Fibroblast of skin of back (primary cell): ENCODE data around the gene ADRB2. TPM values are rescaled to one million over a fixed set of nuclear protein-coding genes. Genes with fewer than 3 reads are reported as not detected.
"Not testable (repeated sequence)": the region's sequence is repeated elsewhere in the genome, so short reads cannot be mapped to it uniquely, and the experiment has no call there.

Source experiments
- DNase-seq: peaks from one replicate; pipeline ENCODE4 v3.0.0-alpha.2; 2013
- polyA plus RNA-seq, 2 experiments: library from polyadenylated mRNA; unstranded; fragments of 120-200 nt; gene quantifications; one replicate each; pipeline ENCODE4 v1.2.1, GENCODE V29; 2013; ENCODE audit not compliant: insufficient read length in 2 of 2

Gene ADRB2
- 0.85 TPM for polyA plus RNA-seq (2013, experiment 1 of 2; ENCODE audit: insufficient read length)
- 0.46 TPM for polyA plus RNA-seq (2013, experiment 2 of 2; ENCODE audit: insufficient read length)

DNA sequence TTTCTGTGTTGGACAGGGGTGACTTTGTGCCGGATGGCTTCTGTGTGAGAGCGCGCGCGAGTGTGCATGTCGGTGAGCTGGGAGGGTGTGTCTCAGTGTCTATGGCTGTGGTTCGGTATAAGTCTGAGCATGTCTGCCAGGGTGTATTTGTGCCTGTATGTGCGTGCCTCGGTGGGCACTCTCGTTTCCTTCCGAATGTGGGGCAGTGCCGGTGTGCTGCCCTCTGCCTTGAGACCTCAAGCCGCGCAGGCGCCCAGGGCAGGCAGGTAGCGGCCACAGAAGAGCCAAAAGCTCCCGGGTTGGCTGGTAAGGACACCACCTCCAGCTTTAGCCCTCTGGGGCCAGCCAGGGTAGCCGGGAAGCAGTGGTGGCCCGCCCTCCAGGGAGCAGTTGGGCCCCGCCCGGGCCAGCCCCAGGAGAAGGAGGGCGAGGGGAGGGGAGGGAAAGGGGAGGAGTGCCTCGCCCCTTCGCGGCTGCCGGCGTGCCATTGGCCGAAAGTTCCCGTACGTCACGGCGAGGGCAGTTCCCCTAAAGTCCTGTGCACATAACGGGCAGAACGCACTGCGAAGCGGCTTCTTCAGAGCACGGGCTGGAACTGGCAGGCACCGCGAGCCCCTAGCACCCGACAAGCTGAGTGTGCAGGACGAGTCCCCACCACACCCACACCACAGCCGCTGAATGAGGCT, at the start of gene ADRB2:
TSS of gene ADRB2 (plus strand) at position 559 of the 686 bp plus-strand sequence. CDS start 221 bp downstream, outside the sequence.
- DNase-seq = peak; percentile 93

DNA sequence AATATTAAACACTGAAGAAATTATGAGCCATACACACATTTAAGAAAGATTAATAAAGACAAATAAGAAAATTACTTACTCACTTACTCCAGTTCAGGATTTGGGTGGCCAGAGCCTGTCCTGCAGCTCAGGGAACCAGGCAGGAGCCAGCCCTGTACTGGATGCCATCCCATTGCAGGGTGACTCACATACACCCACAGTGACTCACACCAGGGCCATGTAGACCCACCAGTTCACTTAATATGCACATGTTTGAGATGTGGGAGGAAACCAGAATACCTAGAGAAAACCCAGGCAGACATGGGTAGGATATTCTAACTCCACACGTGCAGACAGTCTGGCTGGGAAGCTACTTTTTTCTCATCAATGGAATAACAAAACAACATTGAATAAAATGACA, 49.6 kb upstream of the ADRB2 start:
- peak; percentile 89 for DNase-seq

DNA sequence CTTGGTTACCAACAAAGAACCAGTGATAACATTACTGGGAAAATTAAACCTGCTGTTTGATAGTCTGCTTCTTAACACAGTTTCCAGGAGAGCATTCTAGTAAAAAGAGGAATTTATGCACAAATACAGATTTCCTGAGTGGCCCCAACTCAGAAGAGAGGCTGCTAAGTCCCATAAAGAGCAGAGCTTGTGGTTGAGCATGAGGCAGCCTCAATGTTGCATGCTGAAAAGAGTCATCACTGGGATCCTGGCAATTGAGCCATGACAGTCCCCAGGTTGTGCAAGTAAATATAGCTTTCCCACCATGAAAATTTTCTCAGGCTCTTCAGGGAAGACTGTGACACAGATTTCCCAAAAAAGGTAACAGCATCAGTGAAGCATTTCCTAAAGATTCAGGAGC, 47.5 kb upstream of the ADRB2 start:
- no peak for DNase-seq

DNA sequence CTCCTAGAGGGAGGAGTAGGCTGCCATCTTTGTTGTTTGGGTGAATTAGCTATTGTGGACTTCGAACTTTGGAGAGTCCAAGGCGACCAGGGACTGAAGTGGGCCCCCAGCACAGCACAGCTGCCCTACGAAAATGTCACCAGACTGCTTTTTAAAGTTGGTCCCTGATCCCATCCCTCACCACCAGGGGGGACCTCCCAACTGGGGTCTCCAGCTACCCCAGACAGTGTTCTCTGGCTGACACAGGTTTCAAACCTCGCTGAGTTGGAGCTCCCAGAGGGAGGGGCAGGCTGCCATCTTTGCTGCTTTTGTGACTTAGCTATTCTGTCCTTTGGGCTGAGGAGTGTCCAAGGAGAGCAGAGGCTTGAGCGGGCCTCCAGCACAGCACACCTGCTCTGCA, 45.7 kb upstream of the ADRB2 start:
- DNase-seq = no peak

DNA sequence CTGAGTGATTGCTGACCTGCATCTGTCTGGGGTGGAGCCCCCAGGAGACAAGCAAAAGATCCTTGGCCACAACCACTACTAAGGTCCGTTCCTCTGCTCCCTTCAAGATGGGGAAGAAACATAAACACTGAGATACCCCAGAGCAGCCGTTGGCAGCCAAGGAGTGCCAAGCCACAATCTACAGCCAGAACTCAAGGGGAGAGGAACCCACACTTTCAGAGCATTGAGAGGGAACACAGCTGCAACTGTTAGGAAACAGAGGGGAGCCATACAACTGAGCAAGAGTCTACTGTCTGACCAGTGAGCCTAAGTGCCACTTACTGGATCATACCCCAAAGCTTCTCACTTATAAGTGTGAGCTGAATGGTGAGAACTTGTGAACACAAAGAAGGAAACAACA, 44.6 kb upstream of the ADRB2 start:
- DNase-seq = no peak

DNA sequence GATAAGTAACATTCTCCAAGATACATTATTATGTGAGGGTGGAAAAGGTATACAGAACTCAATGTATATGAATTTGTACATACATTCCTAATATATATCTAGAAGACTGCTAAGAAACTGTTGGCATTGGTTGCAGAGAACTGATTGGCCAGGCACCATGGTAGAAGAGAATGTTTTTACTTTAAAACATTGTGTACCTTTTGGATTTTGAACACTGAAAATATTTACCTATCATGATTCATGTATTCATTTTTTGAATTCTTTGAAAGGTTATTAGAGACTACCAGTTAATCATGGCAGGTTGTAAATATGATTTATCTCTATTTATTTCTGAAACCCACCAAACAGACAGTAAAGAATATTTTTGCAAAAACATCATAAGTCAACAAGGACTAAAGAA, 41.2 kb upstream of the ADRB2 start:
- DNase-seq = no peak

DNA sequence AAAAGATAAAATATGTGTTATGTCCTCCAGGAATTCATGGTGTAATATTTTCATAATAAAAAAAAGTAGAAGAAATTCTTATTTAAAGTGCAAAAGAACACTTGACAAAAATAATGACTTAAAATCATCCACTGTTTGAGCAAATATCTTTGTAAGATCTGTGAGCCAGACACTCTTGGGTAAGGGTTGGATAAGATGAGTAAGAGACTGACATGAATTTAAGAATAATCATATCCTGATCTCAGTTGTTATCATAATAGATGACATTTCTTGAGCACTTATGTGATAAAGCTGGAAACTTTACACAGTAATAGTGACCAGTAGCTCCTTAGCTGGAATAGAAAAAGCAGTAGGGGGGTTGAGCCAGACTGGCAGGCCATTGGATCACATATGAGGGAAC, 40.0 kb upstream of the ADRB2 start:
- DNase-seq = peak; percentile 61

DNA sequence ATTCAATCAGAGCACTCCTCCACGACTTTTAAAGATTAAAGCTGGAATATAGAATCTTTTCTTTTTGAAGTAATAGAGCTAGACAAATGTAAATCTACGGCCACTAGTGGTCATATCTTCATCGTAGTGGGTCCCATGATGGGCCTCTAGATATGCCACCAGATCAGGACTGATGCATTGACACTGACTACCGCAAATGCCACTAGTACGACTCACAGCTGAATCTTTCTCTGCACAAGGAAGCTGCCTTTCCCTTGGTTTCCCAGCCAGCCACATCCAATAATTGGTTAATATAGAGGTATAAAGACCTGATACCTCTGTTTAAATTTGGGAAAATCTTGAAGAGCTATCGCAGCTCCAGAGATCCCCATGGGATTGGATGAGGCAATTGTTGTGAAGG, 37.8 kb upstream of the ADRB2 start:
- peak; percentile 65 for DNase-seq

GRCh38 chr5:148790545-148791333, 35.7 kb upstream of the ADRB2 start:
- DNase-seq = peak; percentile 66

DNA sequence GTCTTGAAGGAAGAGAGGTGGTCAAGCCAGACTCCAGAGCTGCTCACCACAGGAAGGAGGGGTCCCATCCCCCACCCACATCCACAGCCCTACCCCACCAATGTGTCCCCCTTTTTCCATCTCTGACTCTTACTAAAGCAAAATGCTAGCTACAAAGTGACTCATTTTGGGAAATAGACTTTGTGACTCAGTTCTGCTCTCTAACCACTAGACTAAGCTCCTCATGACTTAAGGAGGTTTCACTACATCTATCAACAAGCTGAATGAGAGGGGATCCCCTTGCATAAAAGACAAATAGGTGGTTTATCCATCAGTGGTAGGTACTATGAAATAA, 35.1 kb upstream of the ADRB2 start:
- peak; percentile 61 for DNase-seq

DNA sequence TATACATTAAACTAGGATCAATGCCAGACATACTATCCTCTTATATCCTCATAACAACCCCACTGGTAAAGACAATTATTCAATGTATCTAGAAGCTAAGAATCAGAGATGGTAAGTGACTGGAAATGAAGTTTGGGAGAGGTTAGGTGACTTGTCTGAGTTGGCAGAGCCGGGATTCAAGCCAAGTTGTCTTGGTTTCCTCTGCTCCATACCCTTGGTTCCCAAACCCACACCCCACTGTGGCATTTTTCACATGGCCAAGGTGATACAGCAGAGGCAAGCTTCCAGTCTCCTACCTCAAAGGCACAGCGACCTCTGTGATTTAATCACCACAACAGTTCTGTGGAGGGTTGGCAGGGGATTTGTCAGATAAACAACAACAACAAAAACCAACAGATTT, 34.7 kb upstream of the ADRB2 start:
- no peak for DNase-seq

- DNase-seq = no peak
These were observed 33.7 kb upstream of the ADRB2 start for GRCh38 chr5:148792744-148793143.

GRCh38 chr5:148793261-148793660, 33.1 kb upstream of the ADRB2 start:
- peak; percentile 48 for DNase-seq

GRCh38 chr5:148794275-148794674, 32.1 kb upstream of the ADRB2 start:
- peak; percentile 52 for DNase-seq

GRCh38 chr5:148794729-148795561, 31.5 kb upstream of the ADRB2 start:
- DNase-seq = peak; percentile 44

DNA sequence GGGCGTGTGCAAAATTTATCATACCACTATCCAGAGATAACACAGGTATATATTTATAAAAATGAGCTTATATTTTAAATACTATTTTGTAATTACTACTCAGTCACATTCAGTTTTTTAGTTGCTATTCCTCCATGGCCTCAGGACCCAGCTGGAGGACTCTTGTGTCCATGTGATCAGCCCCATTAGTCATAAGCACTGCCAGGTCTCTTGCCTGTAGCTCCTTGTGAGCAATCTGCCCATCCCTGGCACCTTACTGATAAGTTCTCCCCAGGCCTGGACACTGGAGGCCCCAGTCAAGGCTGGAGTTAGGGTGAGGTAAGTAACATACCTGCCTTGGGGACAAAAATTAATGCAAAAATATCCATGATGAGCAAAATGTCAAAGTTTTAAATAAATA, 29.5 kb upstream of the ADRB2 start:
- no peak for DNase-seq

DNA sequence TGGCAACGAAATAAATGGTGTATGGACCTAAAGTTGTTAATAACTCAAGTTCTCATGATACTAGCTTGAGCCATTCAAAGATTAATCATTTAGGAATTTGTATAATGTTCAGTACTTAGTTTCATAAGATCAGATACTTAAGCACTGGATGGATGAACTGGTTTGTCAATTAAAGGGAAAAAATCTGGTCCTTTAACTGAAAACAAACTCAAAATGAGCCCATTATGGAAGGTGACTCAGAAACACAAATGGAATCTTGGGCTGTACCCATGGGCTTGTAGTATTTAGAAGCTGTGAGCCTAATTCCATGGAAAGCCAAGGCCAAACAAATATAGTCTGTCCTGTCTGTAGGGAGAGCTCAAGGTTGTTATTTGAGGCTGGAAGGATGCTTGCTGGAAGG, 27.6 kb upstream of the ADRB2 start:
- no peak for DNase-seq

DNA sequence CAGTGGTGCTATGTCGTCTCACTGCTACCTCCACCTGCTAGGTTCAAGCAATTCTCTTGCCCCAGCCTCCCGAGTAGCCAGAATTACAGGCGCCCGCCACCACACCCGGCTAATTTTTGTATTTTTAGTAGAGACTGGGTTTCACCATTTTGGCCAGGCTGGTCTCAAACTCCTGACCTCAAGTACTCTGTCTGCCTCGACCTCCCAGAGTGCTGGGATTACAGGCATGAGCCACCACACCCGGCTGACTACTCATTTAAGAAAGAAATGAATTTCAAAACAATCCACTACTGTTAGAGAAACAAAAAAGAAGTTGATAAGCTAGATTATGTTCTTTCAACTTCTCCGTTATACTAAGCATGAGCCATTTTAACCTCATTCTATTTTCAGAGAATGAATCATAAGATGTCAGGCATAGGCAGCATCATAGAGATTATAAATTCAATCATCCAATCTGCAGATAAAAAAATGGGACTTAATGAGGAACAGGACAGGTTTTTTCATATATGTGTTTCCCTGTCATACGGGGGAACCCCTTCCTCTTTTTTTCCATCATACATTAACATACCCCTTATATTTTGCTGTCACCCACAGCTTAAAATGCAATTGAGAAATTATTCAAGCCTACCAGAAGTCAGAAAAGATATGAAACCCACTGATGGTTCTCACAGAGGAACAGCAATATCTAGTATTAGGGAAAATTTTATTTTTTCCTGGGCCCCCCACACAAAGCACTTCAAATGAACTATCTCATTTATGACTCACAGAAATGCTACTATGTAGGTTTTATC, 26.5 kb upstream of the ADRB2 start:
- peak; percentile 46 for DNase-seq

DNA sequence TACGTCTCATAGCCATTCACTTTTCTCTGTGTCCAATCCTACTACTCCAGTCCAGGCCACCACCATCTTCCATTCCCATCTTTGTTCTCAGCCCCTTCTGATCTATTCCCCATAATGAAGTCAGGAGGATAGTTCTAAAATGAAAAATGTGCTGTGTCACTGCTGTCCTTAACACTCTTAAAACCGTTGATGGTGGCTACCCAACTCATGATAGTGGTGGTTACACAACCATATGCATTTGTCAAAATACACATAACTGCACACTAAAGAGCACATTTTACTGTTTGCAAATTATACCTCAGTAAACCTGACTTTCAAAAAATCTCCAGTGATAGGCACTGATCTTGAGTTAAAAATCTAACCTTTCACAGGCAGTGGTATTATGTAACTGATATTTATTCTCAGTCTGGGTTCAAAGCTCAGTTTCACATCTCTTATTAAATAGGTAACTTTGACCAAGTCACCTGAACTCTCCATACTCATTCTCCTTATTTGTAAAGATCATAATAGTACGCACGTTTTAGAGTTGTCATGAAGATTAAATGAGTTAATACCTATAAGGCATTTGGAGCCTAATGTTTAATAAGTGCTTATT, 24.6 kb upstream of the ADRB2 start:
- no peak for DNase-seq

GRCh38 chr5:148803451-148803850, 23.0 kb upstream of the ADRB2 start:
- DNase-seq = not testable (repeated sequence)

DNA sequence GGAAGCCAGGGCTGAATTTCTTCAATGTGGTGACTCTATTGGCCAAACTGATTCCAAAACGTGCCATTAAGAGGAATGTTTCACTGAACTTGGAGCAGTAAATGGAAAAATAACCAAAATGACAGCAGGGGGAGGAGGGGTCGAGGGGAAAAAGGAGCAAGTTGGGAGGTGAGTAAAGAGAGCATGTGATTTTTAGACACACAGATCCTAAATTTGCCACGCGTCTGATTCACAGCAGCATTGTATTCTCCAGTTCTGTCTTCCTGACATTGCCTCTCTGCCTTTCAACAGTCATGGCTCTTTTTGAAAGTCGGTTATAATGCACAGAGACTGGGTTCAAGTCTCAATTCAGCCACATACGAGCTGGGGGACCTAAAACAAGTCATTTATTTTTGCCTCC, 22.0 kb upstream of the ADRB2 start:
- DNase-seq = no peak
